Measurements from ENCODE around the gene ACTL10.

The ACTL10 gene

GRCh38 chr20:33667676-33668465 is 1.1 kb downstream of the ACTL10 start:
- Histone ChIP-seq H3K79me2 (no peaks in the 10 kb centered on the region), H2AFZ (peak overlapping the region; percentile 98), H3K4me3 (ENCODE audit: low read depth, low read length) (peak overlapping the region; percentile 44), H3K27me3 (ENCODE audit: control insufficient read depth, insufficient read depth, low read length) (no peaks in the 10 kb centered on the region), H3K4me1 (peaks cover 22% of the 10 kb centered on the region), H3K4me2 (ENCODE audit: low read length) (peak overlapping the region; percentile 70), H3K36me3 (ENCODE audit: control insufficient read depth, insufficient read depth, low read length) (no peaks in the 10 kb centered on the region), H3K9me3 (ENCODE audit: control insufficient read depth, low read length) (no peaks in the 10 kb centered on the region), H3K27ac (peak overlapping the region; percentile 80), H3K9ac (no peak overlapping the region)
- TF ChIP-seq, protein P1, sequence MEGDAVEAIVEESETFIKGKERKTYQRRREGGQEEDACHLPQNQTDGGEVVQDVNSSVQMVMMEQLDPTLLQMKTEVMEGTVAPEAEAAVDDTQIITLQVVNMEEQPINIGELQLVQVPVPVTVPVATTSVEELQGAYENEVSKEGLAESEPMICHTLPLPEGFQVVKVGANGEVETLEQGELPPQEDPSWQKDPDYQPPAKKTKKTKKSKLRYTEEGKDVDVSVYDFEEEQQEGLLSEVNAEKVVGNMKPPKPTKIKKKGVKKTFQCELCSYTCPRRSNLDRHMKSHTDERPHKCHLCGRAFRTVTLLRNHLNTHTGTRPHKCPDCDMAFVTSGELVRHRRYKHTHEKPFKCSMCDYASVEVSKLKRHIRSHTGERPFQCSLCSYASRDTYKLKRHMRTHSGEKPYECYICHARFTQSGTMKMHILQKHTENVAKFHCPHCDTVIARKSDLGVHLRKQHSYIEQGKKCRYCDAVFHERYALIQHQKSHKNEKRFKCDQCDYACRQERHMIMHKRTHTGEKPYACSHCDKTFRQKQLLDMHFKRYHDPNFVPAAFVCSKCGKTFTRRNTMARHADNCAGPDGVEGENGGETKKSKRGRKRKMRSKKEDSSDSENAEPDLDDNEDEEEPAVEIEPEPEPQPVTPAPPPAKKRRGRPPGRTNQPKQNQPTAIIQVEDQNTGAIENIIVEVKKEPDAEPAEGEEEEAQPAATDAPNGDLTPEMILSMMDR (IDR thresholded peaks at IDR 0.05): peak; percentile 96

DNA sequence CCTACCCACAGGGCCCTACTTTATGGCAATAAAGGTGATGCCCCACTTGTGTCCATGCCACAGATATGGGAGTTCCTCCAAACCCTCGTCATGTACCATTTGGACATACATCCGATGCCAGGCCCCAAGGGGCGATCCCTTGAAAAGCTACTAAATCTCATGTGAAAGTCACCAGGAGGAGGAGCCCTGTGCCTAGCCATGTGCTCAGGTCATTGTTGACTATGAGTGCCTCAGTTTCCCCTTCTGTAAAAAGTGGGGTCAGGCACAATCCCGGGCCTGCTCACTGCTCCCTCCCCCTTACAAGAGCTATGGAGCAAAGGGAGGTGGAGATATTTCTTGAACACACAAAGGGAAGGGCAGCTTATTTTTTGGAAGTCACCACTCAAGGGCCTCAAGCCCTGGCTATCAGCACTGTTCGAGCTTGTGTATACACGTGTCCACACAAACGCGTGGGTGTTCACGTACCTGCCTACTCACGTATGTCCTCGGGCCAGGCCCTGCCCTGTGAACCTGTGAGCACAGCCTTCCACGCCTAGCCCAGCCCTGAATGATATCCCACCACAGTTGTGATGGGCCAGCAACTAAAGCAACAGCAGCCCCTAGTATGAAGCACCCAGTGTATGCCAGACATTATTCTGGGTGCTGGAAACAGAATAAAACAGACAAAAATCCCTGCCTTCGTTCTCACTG is 1.9 kb downstream of the ACTL10 start:
- Histone ChIP-seq H3K36me3 (ENCODE audit: control insufficient read depth, insufficient read depth, low read length) (no peaks in the 10 kb centered on the region), H3K9me3 (ENCODE audit: control insufficient read depth, low read length) (no peaks in the 10 kb centered on the region), H3K27ac (no peak overlapping the region), H3K9ac (no peak overlapping the region), H3K79me2 (no peaks in the 10 kb centered on the region), H2AFZ (no peak overlapping the region), H3K27me3 (ENCODE audit: control insufficient read depth, insufficient read depth, low read length) (no peaks in the 10 kb centered on the region), H3K4me1 (peaks cover 26% of the 10 kb centered on the region), H3K4me3 (ENCODE audit: low read depth, low read length) (no peak overlapping the region), H3K4me2 (ENCODE audit: low read length) (no peak overlapping the region)
- TF ChIP-seq, protein P1 (IDR thresholded peaks at IDR 0.05): no peak

- Histone ChIP-seq H3K79me2 (no peaks in the 10 kb centered on the region), H3K9me3 (ENCODE audit: control insufficient read depth, low read length) (no peaks in the 10 kb centered on the region), H3K4me3 (ENCODE audit: low read depth, low read length) (no peak overlapping the region), H2AFZ (no peak overlapping the region), H3K4me2 (ENCODE audit: low read length) (no peak overlapping the region), H3K27ac (no peak overlapping the region), H3K4me1 (peaks cover 26% of the 10 kb centered on the region), H3K36me3 (ENCODE audit: control insufficient read depth, insufficient read depth, low read length) (no peaks in the 10 kb centered on the region), H3K9ac (no peak overlapping the region), H3K27me3 (ENCODE audit: control insufficient read depth, insufficient read depth, low read length) (no peaks in the 10 kb centered on the region)
- TF ChIP-seq, protein P1 (IDR thresholded peaks at IDR 0.05): no peak
Measured at GRCh38 chr20:33669224-33669623, 2.5 kb downstream of the ACTL10 start.

- H3K4me1 ChIP-seq: peaks cover 20% of the 10 kb centered on the region
- H3K79me2 ChIP-seq: no peaks in the 10 kb centered on the region
- TF ChIP-seq, protein P1 (IDR thresholded peaks at IDR 0.05): no peak
- no peak overlapping the region for H2AFZ ChIP-seq
- H3K9ac ChIP-seq: no peak overlapping the region
- no peak overlapping the region for H3K27ac ChIP-seq
- no peaks in the 10 kb centered on the region for H3K36me3 ChIP-seq (ENCODE audit: control insufficient read depth, insufficient read depth, low read length)
- no peaks in the 10 kb centered on the region for H3K27me3 ChIP-seq (ENCODE audit: control insufficient read depth, insufficient read depth, low read length)
- no peak overlapping the region for H3K4me3 ChIP-seq (ENCODE audit: low read depth, low read length)
- no peaks in the 10 kb centered on the region for H3K9me3 ChIP-seq (ENCODE audit: control insufficient read depth, low read length)
- H3K4me2 ChIP-seq (ENCODE audit: low read length): no peak overlapping the region
Measured at GRCh38 chr20:33669873-33670640, 3.3 kb downstream of the ACTL10 start.
